ENCODE results near the gene SLC13A3.

- TF ChIP-seq, protein P1, sequence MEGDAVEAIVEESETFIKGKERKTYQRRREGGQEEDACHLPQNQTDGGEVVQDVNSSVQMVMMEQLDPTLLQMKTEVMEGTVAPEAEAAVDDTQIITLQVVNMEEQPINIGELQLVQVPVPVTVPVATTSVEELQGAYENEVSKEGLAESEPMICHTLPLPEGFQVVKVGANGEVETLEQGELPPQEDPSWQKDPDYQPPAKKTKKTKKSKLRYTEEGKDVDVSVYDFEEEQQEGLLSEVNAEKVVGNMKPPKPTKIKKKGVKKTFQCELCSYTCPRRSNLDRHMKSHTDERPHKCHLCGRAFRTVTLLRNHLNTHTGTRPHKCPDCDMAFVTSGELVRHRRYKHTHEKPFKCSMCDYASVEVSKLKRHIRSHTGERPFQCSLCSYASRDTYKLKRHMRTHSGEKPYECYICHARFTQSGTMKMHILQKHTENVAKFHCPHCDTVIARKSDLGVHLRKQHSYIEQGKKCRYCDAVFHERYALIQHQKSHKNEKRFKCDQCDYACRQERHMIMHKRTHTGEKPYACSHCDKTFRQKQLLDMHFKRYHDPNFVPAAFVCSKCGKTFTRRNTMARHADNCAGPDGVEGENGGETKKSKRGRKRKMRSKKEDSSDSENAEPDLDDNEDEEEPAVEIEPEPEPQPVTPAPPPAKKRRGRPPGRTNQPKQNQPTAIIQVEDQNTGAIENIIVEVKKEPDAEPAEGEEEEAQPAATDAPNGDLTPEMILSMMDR (IDR thresholded peaks at IDR 0.05; ENCODE audit: low read length) = no peak
- TF ChIP-seq EZH2 (IDR thresholded peaks at IDR 0.05; ENCODE audit: borderline replicate concordance, low read length) = no peak
Measured at GRCh38 chr20:46512943-46513844, 138.1 kb downstream of the SLC13A3 start, which contains the start of gene ZNF334.

Measured in OCI-LY1 (cell line).